ENCODE results near the gene TTC7B. TPM values are rescaled to one million over a fixed set of nuclear protein-coding genes. Genes with fewer than 3 reads are reported as not detected.

TTC7B gene
- total and polyA plus RNA-seq, 9 of the 15 experiments (the other 6 are each of a cell fraction or from before 2014, with no cell fraction given), result 2.2 to 77.2 (median 36.7) TPM

DNA sequence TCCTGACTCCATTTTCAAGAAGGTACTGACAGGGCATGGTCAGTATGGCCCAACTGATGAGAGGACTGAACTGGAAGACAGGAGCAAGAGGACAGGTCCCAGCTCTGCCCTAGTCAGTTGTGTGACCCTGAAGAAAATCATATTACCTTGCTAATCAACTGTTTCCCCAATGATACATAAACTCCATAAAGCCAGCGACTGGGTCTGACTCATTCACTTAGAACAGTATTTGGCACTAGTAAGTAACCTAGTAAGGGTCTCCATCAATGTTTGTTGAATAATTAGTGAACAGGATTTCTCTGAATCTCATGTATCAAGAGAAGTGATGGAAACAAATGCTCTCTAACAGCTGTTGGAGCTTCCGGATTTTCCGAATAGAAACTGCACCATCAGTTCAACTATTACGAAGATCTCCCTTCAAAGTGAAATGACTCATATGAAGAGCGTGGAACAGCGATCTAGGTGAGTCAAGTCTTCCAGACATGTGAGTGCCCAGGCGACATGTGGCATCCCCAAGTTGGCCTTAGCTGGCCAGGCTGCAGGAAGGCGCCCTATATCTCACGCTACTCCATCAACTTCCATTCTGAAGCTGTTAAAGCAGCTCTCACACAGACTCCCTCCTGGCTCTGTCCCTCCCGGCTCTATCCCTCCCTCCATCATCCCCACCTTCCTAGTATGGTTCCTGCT lies 94.5 kb downstream of the TTC7B start:
- in situ Hi-C loops (cut with MboI), result no loop called here

More for the DNA sequence above, 94.5 kb downstream of the TTC7B start:
- Histone ChIP-seq H3K4me1 (replicated peaks in 1 of 2; ENCODE audit: control insufficient read depth in 2 of 2, insufficient read depth in 2 of 2, low read length in 2 of 2) (peaks cover 8 to 19% of the 10 kb centered on the region in 2 experiments; a peak in 3 of 5 replicates), H4K20me1 (replicated peaks; ENCODE audit: control insufficient read depth, insufficient read depth, low read length) (0 out of 2 replicates have a peak, but pooled peaks cover 6% of the 10 kb centered on the region), H3K36me3 (ENCODE audit: control insufficient read depth, insufficient read depth, low read length) (peaks cover 6% of the 10 kb centered on the region; the same call in 2 of the 3 replicates), H2AFZ (ENCODE audit: low read depth, low read length) (no peak overlapping the region), H3K27me3 (ENCODE audit: control insufficient read depth in 2 of 2, insufficient read depth in 2 of 2, low read length in 2 of 2) (no peaks in the 10 kb centered on the region), H3K4me2 (ENCODE audit: insufficient read depth, low read length) (no peak overlapping the region), H3K9ac (ENCODE audit: insufficient read depth in 1 of 2, low read depth in 2 of 2, low read length in 2 of 2) (no peak overlapping the region), H3K9me3 (replicated peaks; ENCODE audit: control insufficient read depth, insufficient read depth, low read depth, low read length) (no peaks in the 10 kb centered on the region), H3K9me1 (ENCODE audit: control insufficient read depth, insufficient read depth, low read length) (no peaks in the 10 kb centered on the region), H3K27ac (ENCODE audit: extremely low read depth, low read depth, low read length) (no peak overlapping the region), H3K4me3 (no peak overlapping the region), H3K79me2 (ENCODE audit: control insufficient read depth, insufficient read depth, low read length) (no peaks in the 10 kb centered on the region)
- ChIA-PET CTCF (ENCODE audit: low intra/inter-chr PET ratio) (no interaction called here), POLR2A (interaction anchor here (1.2 kb wide), 1 partner anchor 29 kb away, joined by 3 read pairs; no protein-coding TSS in a partner anchor)
- WGBS (ENCODE audit: insufficient coverage, low coverage, missing lambda C conversion rate), result 89% methylated on average over 9 of the region's 10 CpGs
- DNase-seq (ENCODE audit: extremely low read depth in 1 of 4, low spot score in 3 of 4) (no peak), ATAC-seq (no peak), FAIRE-seq (no peak)
- intact Hi-C loops (cut with micrococcal nuclease), result no loop called here
- TF ChIP-seq ARID1B (IDR thresholded peaks at IDR 0.05) (no peak), ETS1 (conservative IDR thresholded peaks at IDR 0.05; ENCODE audit: control insufficient read depth, low read depth, low read length) (no peak), ZNF717 (CRISPR knock-in tag; IDR thresholded peaks at IDR 0.05) (no peak), PRPF4 (IDR thresholded peaks at IDR 0.05; ENCODE audit: insufficient read depth, low read depth, low read length, poor library complexity, severe bottlenecking) (no peak), NCOA2 (IDR thresholded peaks at IDR 0.05; ENCODE audit: partially characterized antibody in 2 of 2) (no peak), PHB (CRISPR knock-in tag; IDR thresholded peaks at IDR 0.05) (no peak)
- BruUV-seq (replicated peaks), result no TSS peak

Measured in K562 (cell line).